K562 (cell line): ENCODE results near the gene GGA3. TPM values are rescaled to one million over a fixed set of nuclear protein-coding genes. Genes with fewer than 3 reads are reported as not detected.
A peak's percentile ranks its signal among the peaks of the same experiment; 100 is the strongest.

Source experiments
- ARID3A ChIP-seq: IDR thresholded peaks from 2 replicates; pipeline ENCODE4 v1.6.1; 2012; ENCODE audit warnings: low read depth, low read length, improper control_type of control experiment, borderline replicate concordance
- ATF6 ChIP-seq: sonication (generic); formaldehyde crosslinking; IDR thresholded peaks from 2 replicates; pipeline ENCODE4 v1.4.0; 2020; ENCODE audit warnings: mild to moderate bottlenecking, missing genetic modification reagents
- ATF7 ChIP-seq: fragments of 450-650 bp; IDR thresholded peaks from 2 replicates; pipeline ENCODE4 v1.7.1; 2014; ENCODE audit warnings: mild to moderate bottlenecking, moderate library complexity
- BRF2 ChIP-seq: IDR thresholded peaks from 3 replicates; pipeline ENCODE4 v1.6.1; 2011; ENCODE audit warnings: borderline replicate concordance, mild to moderate bottlenecking; ENCODE audit not compliant: insufficient read length, insufficient read depth
- CAMTA2 ChIP-seq: fragments of 250-450 bp; sonication (Bioruptor Pico); conservative IDR thresholded peaks from 2 replicates; pipeline ENCODE4 v1.5.1; 2022
- FOXK1 ChIP-seq: sonication (generic); formaldehyde crosslinking; IDR thresholded peaks from 2 replicates; pipeline ENCODE4 v1.8.0; 2022; ENCODE audit warnings: missing genetic modification reagents, mild to moderate bottlenecking, borderline replicate concordance
- GABPB2 ChIP-seq: fragments of 250-450 bp; sonication (Bioruptor Pico); conservative IDR thresholded peaks from 2 replicates; pipeline ENCODE4 v1.5.1; 2021; ENCODE audit warnings: mild to moderate bottlenecking
- HNRNPLL ChIP-seq: fragments of 200-400 bp; formaldehyde crosslinking; IDR thresholded peaks from 2 replicates; pipeline ENCODE4 v1.6.1; 2017; ENCODE audit warnings: low read length, low read depth, mild to moderate bottlenecking; ENCODE audit not compliant: poor library complexity, severe bottlenecking
- KLF16 ChIP-seq: IDR thresholded peaks from 2 replicates; pipeline ENCODE4 v1.6.1; 2016; ENCODE audit warnings: antibody characterized with exemption
- MAZ ChIP-seq, 2 experiments: fragments of 450-650 bp in 1 of 2; sonication (generic) in 1 of 2; formaldehyde crosslinking; IDR thresholded peaks in 1 of 2; conservative IDR thresholded peaks in 1 of 2; 2 replicates each; pipeline versions ENCODE4 v1.4.0 to v1.5.0; 2020; ENCODE audit warnings: mild to moderate bottlenecking in 1 of 2, missing genetic modification reagents in 1 of 2
- MIER1 ChIP-seq: fragments of 450-650 bp; IDR thresholded peaks from 2 replicates; pipeline ENCODE4 v1.6.1; 2016; ENCODE audit warnings: antibody characterized with exemption, mild to moderate bottlenecking, low read depth
- NR2F6 ChIP-seq: fragments of 450-650 bp; formaldehyde crosslinking; IDR thresholded peaks from 2 replicates; pipeline ENCODE4 v1.4.0; 2020; ENCODE audit warnings: mild to moderate bottlenecking
- PBX2 ChIP-seq, 2 experiments: IDR thresholded peaks in 1 of 2; conservative IDR thresholded peaks in 1 of 2; 2 replicates each; pipeline ENCODE4 v1.6.1; 2016; ENCODE audit warnings: low read depth in 2 of 2, mild to moderate bottlenecking in 1 of 2, missing compliant biosample characterization in 1 of 2, missing genetic modification characterization in 1 of 2, moderate library complexity in 1 of 2
- PML ChIP-seq: IDR thresholded peaks from 2 replicates; pipeline ENCODE4 v1.6.1; 2012; ENCODE audit warnings: low read length, inconsistent platforms
- ZNF24 ChIP-seq: fragments of 450-650 bp; IDR thresholded peaks from 2 replicates; pipeline ENCODE4 v1.6.1; 2016
- ZNF639 ChIP-seq, 2 experiments: fragments of 200-800 bp in 1 of 2; sonication (Bioruptor generic) in 1 of 2; sonication (generic) in 1 of 2; formaldehyde crosslinking in 1 of 2; IDR thresholded peaks in 1 of 2; conservative IDR thresholded peaks in 1 of 2; 2 replicates each; pipeline versions ENCODE4 v1.5.0 to v1.6.1; 2016 to 2020; ENCODE audit warnings: missing compliant biosample characterization in 1 of 2, missing genetic modification characterization in 1 of 2, missing genetic modification reagents in 1 of 2
- polyA plus RNA-seq, 8 experiments: library from polyadenylated mRNA; depleted of rRNA in 4 of 8; stranded (reverse) in 5 of 8; unstranded in 3 of 8; fragments of >200 nt; fragmentation: Nextera tagmentation in 2 of 8; fragmentation: Illumina TruSeq in 1 of 8; extraction: Ambion mirVana in 2 of 8; extraction: Trizol in 1 of 8; gene quantifications; 2 replicates each; pipeline versions ENCODE4 v1.2.1 to v1.2.3, GENCODE V29; 2011 to 2014; ENCODE audit warnings: inconsistent platforms in 1 of 8, missing spikeins in 1 of 8
- total RNA-seq, 7 experiments: library from RNA; depleted of rRNA in 6 of 7; stranded (reverse); fragments of >200 nt in 6 of 7; fragmentation: Illumina TruSeq in 2 of 7; extraction: Trizol in 2 of 7; gene quantifications; 2 replicates each; pipeline versions ENCODE4 v1.2.1 to v1.2.3, GENCODE V29; 2011 to 2021; ENCODE audit warnings: low replicate concordance in 1 of 7

The GGA3 gene
- total and polyA plus RNA-seq, 9 of the 15 experiments (the other 6 are each of a cell fraction or from before 2014, with no cell fraction given) = 5.7 to 64.9 (median 25.4) TPM

- TF ChIP-seq GABPB2 = no peak
- no peak for TF ChIP-seq ATF6 (CRISPR knock-in tag)
- TF ChIP-seq PBX2 (CRISPR knock-in tag; IDR thresholded peaks at IDR 0.05; ENCODE audit: low read depth) = no peak
- no peak for TF ChIP-seq PBX2 (tag; conservative IDR thresholded peaks at IDR 0.05; ENCODE audit: low read depth)
- TF ChIP-seq CAMTA2 (CRISPR knock-in tag) = no peak
- TF ChIP-seq ARID3A = no peak
- no peak for TF ChIP-seq FOXK1 (CRISPR knock-in tag)
- TF ChIP-seq PML = no peak
- TF ChIP-seq KLF16 = peak; percentile 31; the same call in 1 of the 2 replicates
- no peak for TF ChIP-seq NR2F6 (CRISPR knock-in tag)
- peak in 1 of 2 experiments; percentile 72; a peak in 2 of 4 replicates for TF ChIP-seq MAZ (CRISPR knock-in tag; conservative IDR thresholded peaks at IDR 0.05 in 1 of 2, IDR thresholded peaks at IDR 0.05 in 1 of 2)
- TF ChIP-seq BRF2 = no peak
- TF ChIP-seq ZNF24 = no peak
- no peak for TF ChIP-seq ZNF639 (CRISPR knock-in tag; conservative IDR thresholded peaks at IDR 0.05 in 1 of 2, IDR thresholded peaks at IDR 0.05 in 1 of 2)
- TF ChIP-seq MIER1 = no peak
- no peak for TF ChIP-seq ATF7
- TF ChIP-seq HNRNPLL = no peak
These were observed 22.7 kb downstream of the GGA3 start (continued) for GRCh38 chr17:75238684-75239191.
